ENCODE results near the gene FBXL17.
"Not testable (repeated sequence)": the region's sequence is repeated elsewhere in the genome, so short reads cannot be mapped to it uniquely, and the experiment has no call there.

Gene FBXL17

GRCh38 chr5:108297042-108297601 lies 84.8 kb downstream of the FBXL17 start:
- DNase-seq: no peak

DNA sequence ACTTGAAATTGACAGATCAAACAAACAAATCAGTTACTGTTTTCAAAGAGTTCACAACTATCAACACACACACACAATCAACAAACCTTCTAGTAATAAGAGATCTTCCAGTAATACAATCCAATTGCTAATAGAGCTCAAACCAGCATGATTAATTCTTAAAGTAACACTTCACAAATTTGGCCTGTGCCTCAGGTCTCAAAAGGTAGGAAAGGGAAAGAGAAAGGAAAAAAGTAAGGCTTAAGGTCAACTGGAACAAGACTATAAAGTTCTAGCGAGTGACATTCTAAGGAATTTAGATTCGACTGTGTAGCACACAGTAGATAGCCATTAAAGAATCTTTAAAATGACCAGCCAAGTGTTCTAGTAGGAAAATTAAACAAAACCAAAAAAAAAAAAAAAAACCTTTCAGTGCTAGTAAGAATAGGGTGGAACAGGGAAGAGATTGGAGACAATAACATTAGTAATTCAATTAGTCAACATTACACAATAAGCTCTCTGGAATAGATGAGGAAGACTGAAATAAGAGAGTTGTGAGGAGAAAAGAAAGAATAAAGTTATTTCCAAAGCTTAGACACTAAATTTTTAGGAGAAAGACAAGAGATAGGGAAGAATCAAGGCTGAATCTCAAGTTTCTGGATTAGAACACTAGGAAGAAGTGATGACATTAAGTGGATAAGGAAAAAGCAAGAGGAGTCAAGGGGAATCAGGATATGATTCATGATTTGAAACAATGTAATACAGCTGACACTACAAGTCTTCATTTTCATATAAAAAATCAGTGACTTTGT lies 86.1 kb downstream of the FBXL17 start:
- no peak for DNase-seq

DNA sequence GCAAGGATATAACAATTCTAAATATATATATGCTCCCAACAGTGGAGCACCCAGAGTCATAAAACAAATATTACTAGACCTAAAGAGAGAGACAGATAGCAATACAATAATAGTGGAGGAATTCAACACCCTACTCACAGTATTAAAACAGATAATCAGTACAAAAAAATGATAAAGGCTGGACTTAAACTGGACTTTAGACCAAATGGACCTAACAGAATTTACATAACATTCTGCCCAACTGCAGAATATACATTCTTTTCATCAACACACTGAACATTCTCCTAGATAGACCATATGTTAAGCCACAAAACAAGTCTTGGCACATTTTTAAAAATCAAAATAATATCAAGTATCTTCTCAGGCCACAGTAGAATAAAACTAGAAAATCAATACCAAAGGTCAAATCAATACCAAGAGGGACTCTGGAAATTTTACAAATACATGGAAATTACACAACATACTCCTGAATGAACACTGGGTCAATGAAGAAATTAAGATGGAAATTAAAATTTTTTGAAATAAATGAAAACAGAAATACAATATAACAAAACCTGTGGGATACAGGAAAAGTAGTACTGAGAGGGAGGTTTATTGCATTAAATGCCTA lies 100.8 kb downstream of the FBXL17 start:
- no peak for DNase-seq

- no peak for DNase-seq
These were observed 101.7 kb downstream of the FBXL17 start for GRCh38 chr5:108280248-108280647.

DNA sequence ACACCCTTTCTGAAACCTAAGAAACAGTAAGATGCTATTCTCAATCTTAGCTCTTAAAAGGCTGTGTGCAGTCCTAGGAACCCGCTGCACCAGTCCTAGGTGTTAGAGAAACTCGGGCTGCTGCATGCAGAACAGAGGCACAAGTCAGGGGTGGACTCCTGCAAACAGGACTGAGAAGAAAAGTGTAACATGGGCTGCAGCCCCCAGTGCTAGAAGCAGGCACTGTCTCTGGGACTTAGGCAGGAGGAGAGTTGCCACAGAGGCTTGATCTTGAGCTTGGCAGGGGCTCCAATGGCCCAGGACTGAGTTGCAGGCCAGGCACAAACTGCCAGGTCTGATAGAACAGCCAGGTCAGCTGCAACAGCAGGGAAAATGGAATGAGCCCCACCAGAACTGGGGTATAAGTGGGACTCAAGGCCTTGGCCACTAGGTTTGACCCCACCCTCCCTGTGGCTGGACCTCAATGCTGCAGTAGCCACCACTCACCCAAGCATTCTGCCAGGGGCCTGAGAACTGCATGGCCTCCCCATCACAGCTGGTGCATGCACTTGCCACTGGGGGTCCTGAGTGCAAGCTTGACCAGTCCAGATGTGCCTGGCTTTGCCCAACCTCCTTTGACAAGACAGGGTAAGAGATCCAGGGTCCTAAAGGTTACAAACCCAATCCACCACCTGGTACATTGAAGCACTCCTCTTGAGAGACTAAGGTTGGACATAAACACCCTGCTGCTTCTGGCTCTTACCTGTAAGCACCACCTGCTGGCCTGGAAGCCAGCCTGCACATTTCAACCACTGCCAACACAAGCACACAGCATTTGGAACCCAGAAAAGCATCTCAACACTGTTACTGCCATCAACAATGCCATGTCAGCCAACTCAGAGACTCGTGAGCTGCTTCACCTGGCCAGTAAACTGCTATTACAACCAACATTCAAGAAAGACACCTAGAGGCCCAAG lies 103.3 kb downstream of the FBXL17 start:
- DNase-seq: no peak

DNA sequence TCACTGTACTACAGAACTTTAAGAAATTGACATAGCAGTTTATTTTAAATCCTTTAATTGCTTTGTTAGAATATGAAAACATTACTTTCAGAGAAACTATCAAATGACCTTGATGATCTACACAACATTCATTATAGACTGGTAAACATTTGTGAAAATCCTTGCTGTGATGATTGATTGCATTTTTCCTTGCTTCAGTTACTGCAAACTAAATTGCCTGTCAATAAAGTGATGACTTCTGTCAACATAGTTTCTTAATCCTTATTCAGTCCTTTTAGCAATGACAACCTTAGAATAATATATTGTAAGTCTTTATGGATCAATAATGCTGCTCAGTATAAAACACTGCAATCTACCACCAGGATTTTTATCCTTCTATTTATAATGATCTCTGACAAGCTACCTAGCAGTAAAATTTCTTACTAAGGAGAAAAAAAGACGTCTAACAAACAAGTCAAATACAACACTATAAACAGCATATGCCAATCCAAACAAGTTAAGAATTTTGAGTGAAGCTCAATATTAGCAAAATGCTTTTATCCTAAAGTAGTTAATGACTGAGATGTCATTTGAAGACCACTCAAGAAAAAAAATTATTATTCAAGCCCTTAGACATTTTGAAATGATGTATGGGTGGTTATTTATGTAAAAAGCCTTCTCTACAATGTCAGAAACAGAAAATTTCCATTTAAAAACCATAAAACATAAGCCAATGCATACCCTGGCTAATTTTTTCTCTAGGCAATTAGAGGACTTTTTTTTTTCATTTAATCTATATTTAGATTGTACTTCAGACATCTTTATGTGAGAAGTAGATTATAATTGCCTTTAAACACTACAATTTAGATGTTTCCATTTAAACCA lies 105.5 kb downstream of the FBXL17 start:
- DNase-seq: no peak

- DNase-seq: not testable (repeated sequence)
These were observed 107.8 kb downstream of the FBXL17 start for GRCh38 chr5:108274080-108274479.

DNA sequence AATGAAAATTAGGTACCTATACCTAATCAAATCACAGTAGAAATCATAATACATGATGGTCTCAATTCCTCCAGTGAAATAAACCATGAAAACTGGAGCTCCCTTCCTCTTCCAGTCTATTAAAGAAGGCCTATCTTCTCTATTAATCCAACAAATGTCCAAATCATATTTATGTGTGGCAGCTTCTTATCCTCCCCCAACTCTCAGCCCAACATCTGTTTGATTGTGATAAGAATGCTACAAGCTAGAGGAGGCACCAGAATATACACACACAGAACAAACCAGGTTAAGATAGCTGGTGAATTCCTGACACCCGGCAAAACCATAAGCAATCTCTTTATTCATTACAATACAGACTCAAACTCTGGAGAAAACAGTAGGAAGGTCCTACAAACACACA lies 110.8 kb downstream of the FBXL17 start:
- no peak for DNase-seq

GRCh38 chr5:108266242-108266641 lies 115.7 kb downstream of the FBXL17 start:
- no peak for DNase-seq

GRCh38 chr5:108264533-108264932 lies 117.4 kb downstream of the FBXL17 start:
- no peak for DNase-seq

- no peak for DNase-seq
These were observed 118.6 kb downstream of the FBXL17 start for GRCh38 chr5:108263338-108263737.

GRCh38 chr5:108260858-108261170 lies 121.1 kb downstream of the FBXL17 start:
- no peak for DNase-seq

- peak; percentile 56 for DNase-seq
These were observed 121.6 kb downstream of the FBXL17 start for GRCh38 chr5:108260117-108260857.

- no peak for DNase-seq
These were observed 122.6 kb downstream of the FBXL17 start for GRCh38 chr5:108259306-108259705.

GRCh38 chr5:108257996-108258395 lies 123.9 kb downstream of the FBXL17 start:
- DNase-seq: no peak

- DNase-seq: peak; percentile 19
These were observed 126.4 kb downstream of the FBXL17 start for GRCh38 chr5:108255468-108255867.

DNA sequence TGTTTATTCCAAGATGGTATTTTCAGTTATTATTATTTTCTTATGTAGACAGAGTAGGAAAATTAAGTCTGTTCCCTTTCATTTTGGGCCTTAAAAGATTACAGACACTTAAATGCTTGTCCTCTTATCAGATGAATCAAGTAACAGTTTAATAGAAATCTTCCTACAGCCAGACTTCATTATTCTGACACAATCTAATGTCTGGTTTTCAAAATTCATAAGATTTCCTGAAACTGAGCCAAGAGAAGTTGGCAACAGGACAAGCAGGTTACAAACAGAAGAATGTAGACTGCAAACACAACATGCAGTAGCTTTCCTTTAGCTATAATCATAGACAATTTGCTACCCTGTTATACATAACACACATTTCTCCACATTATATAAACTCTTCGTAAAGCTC lies 130.5 kb downstream of the FBXL17 start:
- no peak for DNase-seq

DNA sequence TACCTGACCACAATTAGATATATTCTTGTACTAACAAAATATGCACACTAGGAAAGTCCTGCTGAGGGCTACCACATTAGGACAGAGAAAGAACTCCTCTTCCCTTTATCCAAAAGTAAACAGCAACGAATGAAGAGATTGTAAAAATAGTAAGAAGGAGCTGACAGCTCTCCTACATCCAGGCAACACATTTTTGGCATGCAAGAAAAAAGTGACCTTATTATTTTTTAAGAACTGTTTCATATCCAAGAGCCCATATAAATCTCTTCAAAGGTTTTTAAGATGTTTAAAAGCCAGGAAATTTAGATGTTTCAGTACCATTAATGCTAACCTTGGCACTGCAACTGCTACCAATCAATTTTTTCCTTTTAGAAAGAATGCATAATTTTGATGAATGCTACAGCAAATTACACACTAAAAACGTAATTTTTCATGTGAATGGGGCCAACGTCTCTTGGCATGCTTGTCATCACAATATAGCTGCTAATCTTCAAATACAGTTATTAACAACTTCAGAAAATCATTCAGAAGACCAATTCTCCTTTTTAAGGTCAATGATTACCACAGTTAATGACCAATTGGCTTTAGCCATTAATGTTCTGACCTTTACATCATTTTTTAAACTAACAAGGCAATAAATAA lies 132.0 kb downstream of the FBXL17 start:
- DNase-seq: no peak

- no peak for DNase-seq
These were observed 132.7 kb downstream of the FBXL17 start for GRCh38 chr5:108249095-108249784.

All from NCI-H2171 treated with DMSO at 0.1 percent for 48 hours (cell line).